A549 (cell line): ENCODE data around the gene HGFAC.

Experiments used
- CEBPB ChIP-seq, 2 experiments: fragments of >200 bp in 1 of 2; sonication (Bioruptor Twin) in 1 of 2; formaldehyde crosslinking in 1 of 2; IDR thresholded peaks; 2 replicates each; pipeline ENCODE4 v1.6.1; 2012 to 2016
- CHD4 ChIP-seq: fragments of 200-600 bp; sonication (generic); IDR thresholded peaks from 2 replicates; pipeline ENCODE4 v1.6.1; 2016; ENCODE audit warnings: antibody characterized with exemption, mild to moderate bottlenecking, borderline replicate concordance
- EP300 ChIP-seq, 2 experiments: fragments of >200 bp; sonication (Bioruptor Twin); formaldehyde crosslinking; IDR thresholded peaks; 2 replicates in 1 of 2; 3 replicates in 1 of 2; pipeline ENCODE4 v1.6.1; 2016 to 2017
- HOXA7 ChIP-seq: fragments of 250-450 bp; sonication (Bioruptor Pico); IDR thresholded peaks from 2 replicates; pipeline ENCODE4 v1.5.0; 2020; ENCODE audit warnings: mild to moderate bottlenecking, moderate library complexity
- JUN ChIP-seq, 2 experiments: fragments of >200 bp; sonication (Bioruptor Twin); formaldehyde crosslinking; IDR thresholded peaks; 2 replicates in 1 of 2; 3 replicates in 1 of 2; pipeline ENCODE4 v1.6.1; 2016 to 2017
- MYC ChIP-seq: IDR thresholded peaks from 2 replicates; pipeline ENCODE4 v1.6.1; 2012; ENCODE audit warnings: mild to moderate bottlenecking, inconsistent platforms, low read length, improper control_type of control experiment, borderline replicate concordance
- POLR2A ChIP-seq: IDR thresholded peaks from 2 replicates; pipeline ENCODE4 v1.6.1; 2012; ENCODE audit warnings: mild to moderate bottlenecking, low read length
- TP53 ChIP-seq: fragments of 250-450 bp; sonication (Bioruptor Pico); IDR thresholded peaks from 2 replicates; pipeline ENCODE4 v1.5.0; 2021; ENCODE audit warnings: mild to moderate bottlenecking, moderate library complexity
- TF ChIP-seq, protein P1 (sequence below): IDR thresholded peaks from 2 replicates; pipeline ENCODE4 v1.6.1; 2012
- TF ChIP-seq, protein P2 (sequence below): fragments of >200 bp; sonication (Bioruptor Twin); formaldehyde crosslinking; IDR thresholded peaks from 3 replicates; pipeline ENCODE4 v1.5.1; 2016
- TF ChIP-seq, protein P3 (sequence below): fragments of 200-600 bp; sonication (generic); IDR thresholded peaks from 2 replicates; pipeline ENCODE4 v1.6.1; 2016; ENCODE audit warnings: antibody characterized with exemption, mild to moderate bottlenecking, moderate library complexity
- TF ChIP-seq, protein P4 (sequence below): fragments of 150-350 bp; IDR thresholded peaks from 2 replicates; pipeline ENCODE4 v1.6.1; 2014; ENCODE audit warnings: low read depth, mild to moderate bottlenecking, low read length
- TF ChIP-seq, protein P5 (sequence below): fragments of 450-650 bp; IDR thresholded peaks from 2 replicates; pipeline ENCODE4 v1.6.1; 2014; ENCODE audit warnings: antibody characterized with exemption

DNA sequence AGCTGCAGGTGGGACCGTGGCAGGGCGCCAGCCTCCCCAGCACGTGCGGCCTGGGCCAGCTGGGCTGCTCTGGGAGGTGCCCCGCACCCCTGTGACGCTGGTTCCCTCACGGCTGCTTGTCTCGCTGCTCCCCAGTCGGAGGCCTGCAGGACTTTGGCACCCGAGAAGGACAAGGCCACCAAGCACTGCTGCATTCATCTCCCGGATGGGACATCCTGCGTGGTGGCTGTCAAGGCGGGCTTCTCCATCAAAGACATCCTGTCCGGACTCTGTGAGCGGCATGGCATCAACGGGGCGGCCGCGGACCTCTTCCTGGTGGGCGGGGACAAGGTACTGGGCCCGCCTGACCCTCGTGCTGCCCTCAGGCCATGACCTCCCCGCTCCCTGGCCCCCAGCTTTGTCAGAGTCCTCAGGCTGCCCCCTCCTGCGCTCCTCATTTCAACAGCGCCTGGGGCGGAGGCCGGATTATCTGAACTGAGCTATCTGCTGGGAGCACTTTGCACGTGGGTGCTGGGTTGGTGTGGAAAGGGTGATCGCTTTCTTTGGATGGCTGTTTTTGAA, 19.4 kb upstream of the HGFAC start:
- TF ChIP-seq, protein P1, sequence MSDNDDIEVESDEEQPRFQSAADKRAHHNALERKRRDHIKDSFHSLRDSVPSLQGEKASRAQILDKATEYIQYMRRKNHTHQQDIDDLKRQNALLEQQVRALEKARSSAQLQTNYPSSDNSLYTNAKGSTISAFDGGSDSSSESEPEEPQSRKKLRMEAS, result no peak
- TF ChIP-seq, protein P2, sequence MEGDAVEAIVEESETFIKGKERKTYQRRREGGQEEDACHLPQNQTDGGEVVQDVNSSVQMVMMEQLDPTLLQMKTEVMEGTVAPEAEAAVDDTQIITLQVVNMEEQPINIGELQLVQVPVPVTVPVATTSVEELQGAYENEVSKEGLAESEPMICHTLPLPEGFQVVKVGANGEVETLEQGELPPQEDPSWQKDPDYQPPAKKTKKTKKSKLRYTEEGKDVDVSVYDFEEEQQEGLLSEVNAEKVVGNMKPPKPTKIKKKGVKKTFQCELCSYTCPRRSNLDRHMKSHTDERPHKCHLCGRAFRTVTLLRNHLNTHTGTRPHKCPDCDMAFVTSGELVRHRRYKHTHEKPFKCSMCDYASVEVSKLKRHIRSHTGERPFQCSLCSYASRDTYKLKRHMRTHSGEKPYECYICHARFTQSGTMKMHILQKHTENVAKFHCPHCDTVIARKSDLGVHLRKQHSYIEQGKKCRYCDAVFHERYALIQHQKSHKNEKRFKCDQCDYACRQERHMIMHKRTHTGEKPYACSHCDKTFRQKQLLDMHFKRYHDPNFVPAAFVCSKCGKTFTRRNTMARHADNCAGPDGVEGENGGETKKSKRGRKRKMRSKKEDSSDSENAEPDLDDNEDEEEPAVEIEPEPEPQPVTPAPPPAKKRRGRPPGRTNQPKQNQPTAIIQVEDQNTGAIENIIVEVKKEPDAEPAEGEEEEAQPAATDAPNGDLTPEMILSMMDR, result no peak
- TF ChIP-seq, protein P3, sequence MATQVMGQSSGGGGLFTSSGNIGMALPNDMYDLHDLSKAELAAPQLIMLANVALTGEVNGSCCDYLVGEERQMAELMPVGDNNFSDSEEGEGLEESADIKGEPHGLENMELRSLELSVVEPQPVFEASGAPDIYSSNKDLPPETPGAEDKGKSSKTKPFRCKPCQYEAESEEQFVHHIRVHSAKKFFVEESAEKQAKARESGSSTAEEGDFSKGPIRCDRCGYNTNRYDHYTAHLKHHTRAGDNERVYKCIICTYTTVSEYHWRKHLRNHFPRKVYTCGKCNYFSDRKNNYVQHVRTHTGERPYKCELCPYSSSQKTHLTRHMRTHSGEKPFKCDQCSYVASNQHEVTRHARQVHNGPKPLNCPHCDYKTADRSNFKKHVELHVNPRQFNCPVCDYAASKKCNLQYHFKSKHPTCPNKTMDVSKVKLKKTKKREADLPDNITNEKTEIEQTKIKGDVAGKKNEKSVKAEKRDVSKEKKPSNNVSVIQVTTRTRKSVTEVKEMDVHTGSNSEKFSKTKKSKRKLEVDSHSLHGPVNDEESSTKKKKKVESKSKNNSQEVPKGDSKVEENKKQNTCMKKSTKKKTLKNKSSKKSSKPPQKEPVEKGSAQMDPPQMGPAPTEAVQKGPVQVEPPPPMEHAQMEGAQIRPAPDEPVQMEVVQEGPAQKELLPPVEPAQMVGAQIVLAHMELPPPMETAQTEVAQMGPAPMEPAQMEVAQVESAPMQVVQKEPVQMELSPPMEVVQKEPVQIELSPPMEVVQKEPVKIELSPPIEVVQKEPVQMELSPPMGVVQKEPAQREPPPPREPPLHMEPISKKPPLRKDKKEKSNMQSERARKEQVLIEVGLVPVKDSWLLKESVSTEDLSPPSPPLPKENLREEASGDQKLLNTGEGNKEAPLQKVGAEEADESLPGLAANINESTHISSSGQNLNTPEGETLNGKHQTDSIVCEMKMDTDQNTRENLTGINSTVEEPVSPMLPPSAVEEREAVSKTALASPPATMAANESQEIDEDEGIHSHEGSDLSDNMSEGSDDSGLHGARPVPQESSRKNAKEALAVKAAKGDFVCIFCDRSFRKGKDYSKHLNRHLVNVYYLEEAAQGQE, result no peak
- no peak for TF ChIP-seq POLR2A
- no peak for TF ChIP-seq JUN (IDR thresholded peaks at IDR 0.05)
- TF ChIP-seq, protein P4, sequence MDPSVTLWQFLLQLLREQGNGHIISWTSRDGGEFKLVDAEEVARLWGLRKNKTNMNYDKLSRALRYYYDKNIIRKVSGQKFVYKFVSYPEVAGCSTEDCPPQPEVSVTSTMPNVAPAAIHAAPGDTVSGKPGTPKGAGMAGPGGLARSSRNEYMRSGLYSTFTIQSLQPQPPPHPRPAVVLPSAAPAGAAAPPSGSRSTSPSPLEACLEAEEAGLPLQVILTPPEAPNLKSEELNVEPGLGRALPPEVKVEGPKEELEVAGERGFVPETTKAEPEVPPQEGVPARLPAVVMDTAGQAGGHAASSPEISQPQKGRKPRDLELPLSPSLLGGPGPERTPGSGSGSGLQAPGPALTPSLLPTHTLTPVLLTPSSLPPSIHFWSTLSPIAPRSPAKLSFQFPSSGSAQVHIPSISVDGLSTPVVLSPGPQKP, result no peak
- TF ChIP-seq TP53, result no peak
- no peak for TF ChIP-seq CEBPB (IDR thresholded peaks at IDR 0.05)
- no peak for TF ChIP-seq EP300 (IDR thresholded peaks at IDR 0.05)
- no peak for TF ChIP-seq HOXA7 (CRISPR knock-in tag)
- TF ChIP-seq, protein P5, sequence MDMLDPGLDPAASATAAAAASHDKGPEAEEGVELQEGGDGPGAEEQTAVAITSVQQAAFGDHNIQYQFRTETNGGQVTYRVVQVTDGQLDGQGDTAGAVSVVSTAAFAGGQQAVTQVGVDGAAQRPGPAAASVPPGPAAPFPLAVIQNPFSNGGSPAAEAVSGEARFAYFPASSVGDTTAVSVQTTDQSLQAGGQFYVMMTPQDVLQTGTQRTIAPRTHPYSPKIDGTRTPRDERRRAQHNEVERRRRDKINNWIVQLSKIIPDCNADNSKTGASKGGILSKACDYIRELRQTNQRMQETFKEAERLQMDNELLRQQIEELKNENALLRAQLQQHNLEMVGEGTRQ, result no peak
- no peak for TF ChIP-seq MYC
- TF ChIP-seq CHD4, result no peak
